GM13976 (cell line): Measurements from ENCODE around the gene POLD3.

Experiments used
- DNase-seq: peaks from one replicate; pipeline ENCODE4 v3.0.0; 2012; ENCODE audit warnings: low spot score
- in situ Hi-C: fragments of 300-500 bp; cut with MboI; formaldehyde crosslinking; loops from one replicate; pipeline ENCODE4 v1.12.0; 2022; ENCODE audit warnings: low sequenced_read_pairs, mixed read lengths, inconsistent platforms; ENCODE audit not compliant: unreplicated experiment
- TF ChIP-seq, protein P1 (sequence below): IDR thresholded peaks from 2 replicates; pipeline ENCODE4 v1.5.1; 2012; ENCODE audit warnings: borderline replicate concordance, mild to moderate bottlenecking; ENCODE audit not compliant: insufficient read depth; ENCODE audit errors: extremely low read depth, missing control alignments, control extremely low read depth

Gene POLD3

DNA sequence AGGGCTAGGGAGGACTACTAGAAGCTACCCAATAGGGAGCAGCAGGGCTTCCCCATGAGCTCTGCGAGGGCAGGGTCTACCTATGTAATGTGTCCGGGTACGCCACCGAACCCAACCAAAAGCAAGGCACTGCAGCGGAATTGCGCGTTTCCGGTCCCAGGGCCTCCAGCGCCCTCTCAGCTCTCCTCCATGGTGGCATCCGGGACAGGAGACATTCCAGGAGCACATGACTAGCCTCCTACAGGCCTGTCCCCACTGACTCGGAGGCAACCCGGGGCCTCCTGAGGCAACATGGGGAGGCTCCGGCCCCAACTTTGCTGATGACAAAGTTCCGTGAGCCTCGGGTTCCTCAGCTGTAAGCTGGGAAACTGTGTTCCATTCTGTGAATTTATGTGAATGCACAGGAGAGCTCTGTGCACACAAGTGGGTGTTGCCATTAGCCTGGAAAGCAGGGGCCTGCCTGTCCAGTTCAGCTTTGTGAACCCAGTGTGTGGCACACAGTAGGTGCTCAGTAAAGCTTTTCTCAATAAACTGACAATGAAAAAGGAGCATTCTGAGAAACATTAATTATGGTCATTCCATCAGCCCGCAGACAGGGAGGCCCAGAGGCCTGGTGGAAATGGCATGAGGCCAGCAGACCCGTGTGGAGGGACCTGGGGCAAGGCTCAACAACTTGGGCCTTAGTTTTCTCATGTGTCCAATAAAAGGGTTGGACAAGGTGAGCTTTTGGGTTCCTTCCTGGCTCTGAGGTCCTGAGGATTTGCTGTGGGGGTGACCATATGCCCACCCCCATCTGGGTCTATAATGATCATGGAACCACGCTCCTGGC lies 88.5 kb downstream of the POLD3 start:
- DNase-seq = no peak
- TF ChIP-seq, protein P1, sequence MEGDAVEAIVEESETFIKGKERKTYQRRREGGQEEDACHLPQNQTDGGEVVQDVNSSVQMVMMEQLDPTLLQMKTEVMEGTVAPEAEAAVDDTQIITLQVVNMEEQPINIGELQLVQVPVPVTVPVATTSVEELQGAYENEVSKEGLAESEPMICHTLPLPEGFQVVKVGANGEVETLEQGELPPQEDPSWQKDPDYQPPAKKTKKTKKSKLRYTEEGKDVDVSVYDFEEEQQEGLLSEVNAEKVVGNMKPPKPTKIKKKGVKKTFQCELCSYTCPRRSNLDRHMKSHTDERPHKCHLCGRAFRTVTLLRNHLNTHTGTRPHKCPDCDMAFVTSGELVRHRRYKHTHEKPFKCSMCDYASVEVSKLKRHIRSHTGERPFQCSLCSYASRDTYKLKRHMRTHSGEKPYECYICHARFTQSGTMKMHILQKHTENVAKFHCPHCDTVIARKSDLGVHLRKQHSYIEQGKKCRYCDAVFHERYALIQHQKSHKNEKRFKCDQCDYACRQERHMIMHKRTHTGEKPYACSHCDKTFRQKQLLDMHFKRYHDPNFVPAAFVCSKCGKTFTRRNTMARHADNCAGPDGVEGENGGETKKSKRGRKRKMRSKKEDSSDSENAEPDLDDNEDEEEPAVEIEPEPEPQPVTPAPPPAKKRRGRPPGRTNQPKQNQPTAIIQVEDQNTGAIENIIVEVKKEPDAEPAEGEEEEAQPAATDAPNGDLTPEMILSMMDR = no peak
- in situ Hi-C loops = no loop called here

DNA sequence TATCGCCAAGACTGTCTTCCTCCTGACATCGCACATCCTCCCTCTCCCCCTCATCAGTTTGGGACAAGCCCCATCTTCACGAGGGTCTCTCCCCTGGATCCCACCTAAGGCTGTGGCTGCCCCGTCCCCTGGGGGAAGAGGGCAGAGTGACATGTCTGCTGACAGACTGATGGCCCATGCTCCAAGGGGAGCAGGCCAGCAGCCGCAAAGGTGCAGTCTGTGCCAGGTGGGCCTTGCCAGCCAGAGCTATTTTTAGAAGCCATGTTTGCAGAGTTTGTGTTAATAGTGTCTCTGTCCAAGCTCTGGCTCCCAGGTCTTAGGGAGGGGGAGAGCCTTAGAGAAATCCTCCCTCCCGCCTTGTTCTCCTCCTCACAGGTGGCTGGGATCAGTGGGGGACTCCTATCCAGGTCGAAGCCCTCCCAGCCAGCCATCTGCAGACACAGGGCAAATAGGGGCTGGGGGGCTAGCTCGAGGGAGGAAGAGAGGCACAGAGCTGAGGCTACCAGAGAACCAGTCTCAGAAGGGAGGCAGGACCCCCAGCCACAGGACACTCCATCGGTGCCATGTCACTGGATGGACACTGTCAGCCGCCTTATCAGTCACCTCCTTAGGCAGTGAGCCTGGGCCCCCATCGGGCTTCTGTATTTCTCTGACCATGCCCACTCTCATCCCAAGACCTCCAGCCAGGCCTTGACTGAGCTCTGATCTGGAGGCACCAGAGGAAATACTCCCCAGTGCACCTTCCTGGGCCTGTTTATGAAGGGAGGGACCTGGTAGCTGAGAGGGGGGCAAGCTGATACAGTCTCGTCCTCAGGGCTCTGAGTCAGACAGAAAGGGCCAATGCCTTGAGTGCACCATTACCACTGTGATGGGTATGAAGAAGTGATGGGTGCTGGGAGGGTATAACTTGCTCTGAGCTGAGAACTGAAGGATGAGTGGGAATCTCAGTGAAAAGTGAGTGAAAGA lies 89.6 kb downstream of the POLD3 start:
- no peak for DNase-seq
- TF ChIP-seq, protein P1 = no peak
- in situ Hi-C loops = no loop called here

DNA sequence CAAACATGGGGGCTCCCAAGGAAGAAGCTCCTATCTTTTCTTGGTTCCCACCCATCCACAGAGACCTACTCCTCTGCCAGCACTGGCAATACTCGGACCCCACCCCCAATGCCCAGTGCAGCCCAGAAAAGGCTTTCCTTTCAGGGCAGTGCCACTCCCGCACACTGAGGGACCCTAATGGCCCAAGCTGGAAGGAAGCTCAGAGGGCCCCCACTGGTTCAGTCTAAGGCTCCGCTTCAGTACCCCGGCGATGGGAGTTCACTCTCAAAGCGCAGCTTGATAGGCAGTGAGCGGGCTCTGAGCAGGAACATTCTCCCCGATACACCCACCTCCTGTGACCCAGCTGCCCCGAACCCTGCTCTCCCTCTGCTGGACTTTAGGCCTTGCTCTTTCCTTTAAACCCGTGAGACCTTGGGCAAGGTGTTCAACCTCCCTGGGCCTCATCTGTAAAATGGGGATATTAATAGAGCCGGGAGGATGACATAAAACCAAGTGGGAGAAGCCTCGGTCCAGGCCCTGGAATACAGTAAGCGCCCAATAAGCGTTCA lies 90.4 kb downstream of the POLD3 start:
- TF ChIP-seq, protein P1 = no peak
- no peak for DNase-seq
- in situ Hi-C loops = no loop called here

DNA sequence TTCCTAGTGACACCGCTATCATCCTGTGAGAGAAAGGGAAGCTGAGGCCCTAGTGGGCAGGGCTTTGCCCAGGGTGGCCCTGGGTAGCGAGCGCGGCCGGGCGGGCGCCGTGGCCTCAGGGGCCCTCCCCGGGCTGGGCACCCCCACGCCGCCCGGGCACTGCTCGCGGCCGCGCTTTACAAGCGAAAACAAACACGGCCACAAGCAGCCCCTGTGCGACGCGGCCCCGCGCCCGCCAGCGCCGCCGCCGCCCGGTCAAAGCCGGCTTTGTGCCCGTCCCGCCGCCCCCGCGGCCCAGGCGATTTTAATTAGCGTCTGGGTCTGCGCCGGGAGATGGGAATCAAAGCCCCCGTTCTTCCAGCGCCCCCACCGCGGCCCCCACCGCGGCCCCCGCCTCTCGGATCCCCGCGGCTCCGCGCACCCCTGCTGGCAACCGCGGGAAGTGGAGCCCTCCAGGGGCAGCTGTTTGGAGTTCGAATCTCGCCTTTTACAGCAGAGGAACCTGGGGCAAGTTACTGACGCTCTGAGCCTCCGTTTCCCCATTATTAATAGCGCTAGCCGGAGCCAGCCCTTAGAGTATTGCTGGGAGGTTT lies 91.0 kb downstream of the POLD3 start:
- in situ Hi-C loops = no loop called here
- TF ChIP-seq, protein P1 = peak; percentile 13
- DNase-seq = no peak

DNA sequence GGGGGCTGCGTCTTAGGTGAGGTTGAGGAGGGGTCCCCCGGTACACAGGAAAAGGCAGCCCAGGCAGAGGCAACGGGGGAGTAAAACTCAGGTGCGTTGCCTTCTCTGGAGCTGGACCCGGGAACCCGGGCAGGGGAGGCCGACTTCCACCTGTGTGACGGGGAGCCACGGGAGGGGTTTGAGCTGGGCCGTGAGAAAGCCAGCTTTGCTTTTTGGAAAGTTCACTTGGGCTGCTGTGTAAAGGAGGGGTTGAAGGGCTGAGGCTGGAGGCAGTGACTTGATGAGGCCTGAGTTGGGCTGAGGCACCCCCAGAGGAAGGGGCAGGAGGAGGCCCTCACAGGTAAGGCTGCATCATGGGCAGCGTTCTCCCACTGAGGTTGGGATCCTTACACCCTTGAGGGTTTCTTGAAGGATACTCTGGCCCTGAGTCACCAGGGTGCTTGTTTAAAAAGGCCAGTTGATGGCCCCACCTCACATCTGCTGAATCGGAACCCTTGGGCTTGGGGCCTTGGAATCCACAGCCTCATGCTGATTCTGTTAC lies 91.6 kb downstream of the POLD3 start:
- in situ Hi-C loops = no loop called here
- no peak for DNase-seq
- TF ChIP-seq, protein P1 = no peak

DNA sequence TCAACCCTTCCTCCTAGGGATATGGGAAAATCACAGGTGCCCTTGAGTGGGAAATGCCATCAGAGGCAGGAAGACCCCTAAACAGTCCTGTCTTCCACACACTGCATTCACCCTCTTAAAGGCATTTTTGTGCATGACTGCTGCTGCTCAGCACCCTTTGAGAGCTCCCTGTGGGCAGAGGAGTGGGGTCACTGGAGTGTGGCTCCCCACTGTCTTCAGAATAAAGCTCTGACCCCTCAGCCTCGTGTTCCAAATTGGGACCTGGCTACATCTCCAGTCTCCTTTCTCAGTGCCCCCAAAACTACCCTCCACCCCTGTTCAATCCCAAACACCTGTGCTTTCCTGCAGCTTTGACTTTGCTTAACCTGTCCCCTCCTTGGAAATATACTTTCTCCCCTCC lies 92.3 kb downstream of the POLD3 start:
- DNase-seq = no peak
- in situ Hi-C loops = no loop called here
- TF ChIP-seq, protein P1 = no peak
